GM12892 (cell line): Measurements from ENCODE around the gene ZBTB7C.

ENCODE experiments used
- DNase-seq: peaks from one replicate; pipeline ENCODE4 v3.0.0; 2011; ENCODE audit not compliant: insufficient read length
- FAIRE-seq: peaks from 2 replicates; lab custom pipeline; 2011; peaks lifted over from hg19 to GRCh38; lab: Jason Lieb, UNC
- POLR2A ChIP-seq: IDR thresholded peaks from 2 replicates; pipeline ENCODE4 v1.6.1; 2011; ENCODE audit warnings: low read depth, low read length, control low read depth
- POLR2AphosphoS5 ChIP-seq: IDR thresholded peaks from 2 replicates; pipeline ENCODE4 v1.6.1; 2011; ENCODE audit warnings: low read depth, low read length, control low read depth
- TAF1 ChIP-seq: IDR thresholded peaks from 2 replicates; pipeline ENCODE4 v1.6.1; 2011; ENCODE audit warnings: low read depth, mild to moderate bottlenecking, control low read depth, low read length, borderline replicate concordance

The ZBTB7C gene

GRCh38 chr18:48324651-48325050, 84.5 kb downstream of the ZBTB7C start:
- TF ChIP-seq POLR2A (no peak), TAF1 (no peak), POLR2AphosphoS5 (no peak)
- FAIRE-seq: no peak
- no peak for DNase-seq

DNA sequence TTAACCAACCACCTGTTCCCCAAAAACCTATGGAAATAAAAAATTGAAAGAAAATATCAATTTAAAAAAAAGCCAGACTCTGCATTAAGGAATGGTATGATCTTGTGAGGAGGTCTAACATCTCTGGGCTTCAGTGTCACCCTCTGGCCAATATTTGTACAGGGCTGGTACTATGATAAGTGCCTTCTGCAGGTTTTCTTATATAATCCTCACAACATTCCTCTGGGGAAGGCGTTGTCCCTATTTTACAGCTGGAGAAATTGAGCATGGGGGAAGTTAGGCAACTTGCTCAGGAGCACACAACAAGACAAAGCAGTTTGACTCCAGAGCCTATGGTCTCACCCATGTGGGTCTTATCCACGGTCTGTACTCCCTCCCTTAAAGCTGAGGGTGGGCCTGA, 86.0 kb downstream of the ZBTB7C start:
- TF ChIP-seq POLR2A: no peak
- no peak for TF ChIP-seq POLR2AphosphoS5
- no peak for TF ChIP-seq TAF1
- no peak for FAIRE-seq
- DNase-seq: no peak

- TF ChIP-seq TAF1 (no peak), POLR2A (no peak), POLR2AphosphoS5 (no peak)
- no peak for FAIRE-seq
- no peak for DNase-seq
Observed at GRCh38 chr18:48321536-48321935, 87.6 kb downstream of the ZBTB7C start.

DNA sequence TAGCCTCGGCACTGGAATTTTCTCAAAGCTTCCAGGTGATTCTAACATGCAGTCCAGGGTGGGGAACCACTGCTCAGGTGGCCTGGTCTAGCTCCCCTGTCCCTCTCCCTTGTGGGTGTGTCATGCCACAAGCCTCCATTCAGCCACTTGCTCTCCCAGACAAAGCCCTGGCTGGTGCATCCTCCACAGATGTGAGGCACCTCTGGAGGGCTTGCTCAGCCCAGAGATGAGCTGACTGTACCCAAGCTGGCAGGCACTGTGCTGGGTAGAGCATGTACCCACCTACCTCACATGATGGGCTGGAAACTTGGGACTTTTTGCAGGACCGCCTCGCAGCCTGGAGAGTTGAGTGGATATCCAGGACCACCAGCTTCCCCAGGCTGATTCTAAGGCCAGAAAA, 88.1 kb downstream of the ZBTB7C start:
- TF ChIP-seq TAF1 (no peak), POLR2AphosphoS5 (no peak), POLR2A (no peak)
- FAIRE-seq (no peak), DNase-seq (no peak)

- FAIRE-seq (no peak), DNase-seq (no peak)
- TF ChIP-seq POLR2AphosphoS5 (no peak), POLR2A (no peak), TAF1 (no peak)
Observed at GRCh38 chr18:48320639-48320945, 88.6 kb downstream of the ZBTB7C start.

DNA sequence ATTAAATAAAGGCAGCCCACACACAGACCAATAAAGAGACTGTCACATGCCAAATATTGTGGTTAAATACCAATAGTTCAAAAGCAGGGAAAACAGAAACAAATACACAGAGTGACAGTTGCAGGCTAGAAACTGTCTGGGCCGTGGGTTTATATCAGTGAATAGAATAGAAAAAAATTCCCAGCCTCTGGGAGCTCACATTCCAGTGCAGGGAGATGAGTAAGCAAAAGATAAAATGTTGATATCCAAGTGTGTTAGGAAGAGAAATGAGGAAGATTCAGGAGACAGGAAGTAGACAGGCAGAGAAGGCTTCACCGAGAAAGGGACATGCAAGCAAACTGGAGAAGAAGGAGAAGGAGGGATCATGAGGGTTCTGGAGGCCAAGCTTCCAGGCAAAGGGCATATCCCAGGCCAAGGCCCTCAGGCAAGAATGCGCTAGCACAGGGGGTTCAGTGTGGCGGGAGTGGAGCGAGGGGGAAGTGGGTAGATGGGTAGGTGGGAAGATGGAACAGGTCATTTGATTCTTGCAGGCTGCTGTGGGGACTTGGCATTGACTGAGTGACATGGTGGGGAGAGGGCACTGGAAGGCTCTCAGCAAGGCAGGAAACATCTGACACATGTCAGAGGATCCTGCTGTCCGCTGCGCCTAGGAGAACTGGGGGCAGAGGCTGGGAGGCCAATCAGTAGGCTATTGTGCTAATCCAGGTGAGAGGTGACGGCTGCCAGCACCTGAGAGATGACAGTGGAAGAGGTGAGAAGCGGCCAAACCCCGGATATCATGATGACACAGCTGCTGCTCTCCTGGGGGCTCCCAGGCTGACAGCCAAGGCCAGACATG, 89.2 kb downstream of the ZBTB7C start:
- no peak for TF ChIP-seq TAF1
- no peak for TF ChIP-seq POLR2A
- no peak for TF ChIP-seq POLR2AphosphoS5
- DNase-seq (no peak), FAIRE-seq (no peak)

GRCh38 chr18:48318436-48318835, 90.7 kb downstream of the ZBTB7C start:
- DNase-seq (no peak), FAIRE-seq (no peak)
- TF ChIP-seq TAF1 (no peak), POLR2A (no peak), POLR2AphosphoS5 (no peak)

- TF ChIP-seq POLR2A: no peak
- no peak for TF ChIP-seq POLR2AphosphoS5
- no peak for TF ChIP-seq TAF1
- FAIRE-seq (no peak), DNase-seq (no peak)
Observed at GRCh38 chr18:48317781-48318381, 91.3 kb downstream of the ZBTB7C start.

DNA sequence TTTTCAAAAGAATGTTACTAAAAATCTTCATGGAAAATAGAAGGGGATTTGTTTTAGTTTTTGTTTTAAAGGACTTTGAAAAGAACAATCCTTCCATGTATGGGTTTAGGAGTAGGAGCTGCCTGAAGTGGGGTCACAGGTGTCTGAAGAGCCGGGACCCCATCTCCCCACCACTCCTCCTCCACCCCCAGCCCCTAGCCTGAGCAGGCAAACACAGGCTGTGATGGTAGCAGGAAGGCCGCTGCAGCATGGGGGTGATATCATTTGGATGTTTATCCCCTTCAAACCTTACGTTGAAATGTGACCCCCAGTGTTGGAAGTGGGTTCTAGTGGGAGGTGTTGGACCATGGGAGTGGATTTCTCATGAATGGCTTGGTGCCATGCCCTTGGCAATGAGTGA, 93.0 kb downstream of the ZBTB7C start:
- FAIRE-seq: no peak
- no peak for DNase-seq
- no peak for TF ChIP-seq POLR2A
- TF ChIP-seq POLR2AphosphoS5: no peak
- TF ChIP-seq TAF1: no peak

DNA sequence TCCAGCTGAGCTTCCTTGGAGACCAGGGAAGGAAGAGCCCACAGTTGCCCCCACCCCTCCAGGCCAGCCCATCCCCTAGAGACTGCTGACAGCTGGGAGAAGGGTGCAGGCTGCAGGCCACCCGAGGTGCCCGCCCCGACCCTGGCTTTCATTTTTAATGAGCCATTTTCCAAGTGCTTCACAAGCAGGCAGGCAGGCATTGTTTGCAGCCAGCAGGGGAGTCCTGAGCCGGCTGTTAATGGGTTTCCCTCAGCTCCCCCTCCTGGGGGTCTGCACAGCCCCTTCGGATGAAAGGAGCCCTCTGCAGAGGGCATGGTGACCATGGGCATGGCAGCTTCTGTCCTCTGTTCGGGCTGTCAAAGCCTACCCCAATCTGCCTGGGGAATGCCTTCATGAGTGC, 94.5 kb downstream of the ZBTB7C start:
- FAIRE-seq (no peak), DNase-seq (no peak)
- TF ChIP-seq TAF1 (no peak), POLR2A (no peak), POLR2AphosphoS5 (no peak)

GRCh38 chr18:48313792-48314191, 95.4 kb downstream of the ZBTB7C start:
- no peak for DNase-seq
- FAIRE-seq: no peak
- TF ChIP-seq TAF1 (no peak), POLR2A (no peak), POLR2AphosphoS5 (no peak)

GRCh38 chr18:48312066-48312465, 97.1 kb downstream of the ZBTB7C start:
- FAIRE-seq: no peak

GRCh38 chr18:48310999-48311398, 98.2 kb downstream of the ZBTB7C start:
- TF ChIP-seq POLR2AphosphoS5 (no peak), POLR2A (no peak), TAF1 (no peak)
- no peak for FAIRE-seq
- DNase-seq: no peak

More at GRCh38 chr18:48312066-48312465, 97.1 kb downstream of the ZBTB7C start:
- TF ChIP-seq TAF1: no peak
- TF ChIP-seq POLR2A: no peak
- TF ChIP-seq POLR2AphosphoS5: no peak
- no peak for DNase-seq
